HG03571 (cell line): Measurements from ENCODE around the gene ASMTL.
"Not testable (repeated sequence)": the region's sequence is repeated elsewhere in the genome, so short reads cannot be mapped to it uniquely, and the experiment has no call there.

Source experiments
- ATAC-seq: cut with Tn5 transposase; IDR thresholded peaks from one replicate; pipeline ENCODE4 v1.9.1; 2021; ENCODE audit not compliant: unreplicated experiment

Gene ASMTL

GRCh38 chrX:1452516-1453394 is at the start of gene ASMTL:
ASMTL (minus strand) TSS chrX:1452909; CDS start chrX:1452840, 69 bp downstream.
- peak; percentile 60 for ATAC-seq

GRCh38 chrX:1502241-1502640 is 49.5 kb upstream of the ASMTL start:
- ATAC-seq: peak; percentile 60

- peak; percentile 60 for ATAC-seq
Measured at GRCh38 chrX:1500701-1501624, 48.3 kb upstream of the ASMTL start.

GRCh38 chrX:1496076-1496475 is 43.4 kb upstream of the ASMTL start:
- no peak for ATAC-seq

GRCh38 chrX:1493877-1494510 is 41.3 kb upstream of the ASMTL start:
- peak; percentile 63 for ATAC-seq

- ATAC-seq: no peak
Measured at GRCh38 chrX:1493412-1493811, 40.7 kb upstream of the ASMTL start.

- no peak for ATAC-seq
Measured at GRCh38 chrX:1492421-1493012, 39.8 kb upstream of the ASMTL start.

GRCh38 chrX:1491851-1492349 is 39.2 kb upstream of the ASMTL start:
- peak; percentile 53 for ATAC-seq

- ATAC-seq: not testable (repeated sequence)
Measured at GRCh38 chrX:1491248-1491647, 38.5 kb upstream of the ASMTL start.

GRCh38 chrX:1490723-1491122 is 38.0 kb upstream of the ASMTL start:
- ATAC-seq: not testable (repeated sequence)

GRCh38 chrX:1489354-1489753 is 36.6 kb upstream of the ASMTL start:
- ATAC-seq: not testable (repeated sequence)

GRCh38 chrX:1488745-1489144 is 36.0 kb upstream of the ASMTL start:
- ATAC-seq: no peak

GRCh38 chrX:1488141-1488540 is 35.4 kb upstream of the ASMTL start:
- ATAC-seq: no peak

GRCh38 chrX:1487401-1487800 is 34.7 kb upstream of the ASMTL start:
- ATAC-seq: no peak

- ATAC-seq: no peak
Measured at GRCh38 chrX:1486749-1487361, 34.1 kb upstream of the ASMTL start.

- no peak for ATAC-seq
Measured at GRCh38 chrX:1486177-1486576, 33.5 kb upstream of the ASMTL start.

GRCh38 chrX:1485033-1485432 is 32.3 kb upstream of the ASMTL start:
- ATAC-seq: no peak

- no peak for ATAC-seq
Measured at GRCh38 chrX:1484638-1485019, 31.9 kb upstream of the ASMTL start.

- ATAC-seq: peak; percentile 48
Measured at GRCh38 chrX:1483843-1484637, 31.3 kb upstream of the ASMTL start.
